Stomach (tissue), 9 donors: ENCODE measurements around the gene SRPRB. TPM values are rescaled to one million over a fixed set of nuclear protein-coding genes. Genes with fewer than 3 reads are reported as not detected.

Experiments
- DNase-seq, 2 donors: peaks; one replicate each; pipeline versions ENCODE4 v3.0.0 to v3.0.0-alpha.2; 2013 to 2019
- H3K27ac ChIP-seq, 5 donors: fragments of 200-600 bp in 4 of 5; sonication (generic) in 4 of 5; one replicate each; pipeline ENCODE4 v1.5.1; 2013 to 2019; ENCODE audit warnings: mild to moderate bottlenecking in 1 of 5, moderate library complexity in 1 of 5
- H3K27me3 ChIP-seq, 3 donors: fragments of 200-600 bp; sonication (generic); one replicate each; pipeline ENCODE4 v1.5.1; 2017 to 2019; ENCODE audit warnings: mixed run types in 1 of 3
- H3K36me3 ChIP-seq, 4 donors: fragments of 200-600 bp; sonication (generic); 1 replicate in 3 of 4; 2 replicates in 1 of 4; pipeline ENCODE4 v1.5.1; 2016 to 2019
- H3K4me1 ChIP-seq, 4 donors: fragments of 200-600 bp; sonication (generic); one replicate each; pipeline ENCODE4 v1.5.1; 2016 to 2019
- H3K4me3 ChIP-seq, 4 donors: fragments of 200-600 bp; sonication (generic) in 3 of 4; one replicate each; pipeline ENCODE4 v1.5.1; 2016 to 2019; ENCODE audit warnings: mild to moderate bottlenecking in 1 of 4
- H3K9me3 ChIP-seq, 4 donors: fragments of 200-600 bp; sonication (generic); one replicate each; pipeline ENCODE4 v1.5.1; 2016 to 2019
- EP300 ChIP-seq: sonication (generic); formaldehyde crosslinking; IDR thresholded peaks from one replicate; pipeline ENCODE4 v1.6.1; 2017; ENCODE audit warnings: antibody characterized with exemption
- POLR2A ChIP-seq, 4 donors: fragments of 450-650 bp; IDR thresholded peaks; one replicate each; pipeline ENCODE4 v1.6.1; 2016; ENCODE audit warnings: antibody characterized with exemption in 4 of 4, control low read depth in 2 of 4, mild to moderate bottlenecking in 1 of 4, moderate library complexity in 1 of 4
- POLR2AphosphoS5 ChIP-seq, 3 donors: sonication (generic); formaldehyde crosslinking; IDR thresholded peaks; one replicate each; pipeline ENCODE4 v1.6.1; 2016; ENCODE audit warnings: antibody characterized with exemption in 3 of 3
- WGBS, 5 donors: extraction: QIAGEN DNeasy Blood & Tissue Kit in 3 of 5; methylation state at CpG; one replicate each; pipeline versions ENCODE4 v1.1.5 to v1.1.7; 2013 to 2018; 5-methylcytosine and 5-hydroxymethylcytosine counted together
- intact Hi-C: fragments of 100-400 bp; cut with DNase I; formaldehyde crosslinking; loops from one replicate; pipeline ENCODE4 v1.15.1; 2023; ENCODE audit warnings: low total_unique reads
- polyA plus RNA-seq, 3 donors: library from polyadenylated mRNA; stranded (reverse); fragments of 200-250 nt; gene quantifications; one replicate each; pipeline ENCODE4 v1.2.3, GENCODE V29; 2013
- total RNA-seq, 5 donors: library from RNA; depleted of rRNA; stranded (reverse); fragments of >200 nt; gene quantifications; one replicate each; pipeline versions ENCODE4 v1.1.0 to v1.2.3, GENCODE V29; 2014 to 2016
- TF ChIP-seq, protein P1 (sequence below), 7 experiments: fragments of 450-650 bp in 4 of 7; fragments of 200-600 bp in 3 of 7; sonication (generic) in 3 of 7; IDR thresholded peaks; one replicate each; pipeline ENCODE4 v1.5.1; 2016 to 2019; ENCODE audit warnings: antibody characterized with exemption in 7 of 7, control low read depth in 2 of 7, mild to moderate bottlenecking in 1 of 7
- donor health status: healthy with polysubstance abuse.
- donor health status: Bipolar disorder and iron deficiency.
- donor health status: healthy.

Gene SRPRB
- total and polyA plus RNA-seq, 8 donors = 5.3 to 54.9 (median 18.2) TPM

DNA sequence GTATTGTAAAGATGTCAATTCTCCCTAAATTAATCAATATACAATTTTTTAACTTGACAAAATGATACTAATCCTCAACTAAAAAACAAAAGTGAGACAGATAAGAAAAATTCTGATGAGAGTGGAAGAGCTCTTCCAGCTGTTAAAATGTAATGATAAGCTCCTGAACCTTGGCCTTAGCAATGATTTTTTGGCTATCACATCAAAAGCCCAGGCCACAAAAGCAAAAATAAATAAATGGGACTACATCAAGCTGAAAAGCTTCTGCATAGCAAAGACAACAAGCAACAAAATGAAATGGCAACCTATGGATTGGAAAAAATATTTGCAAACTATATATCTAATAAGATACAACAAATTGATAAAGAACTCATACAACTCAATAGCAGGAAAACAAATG, 24.0 kb upstream of the SRPRB start:
- Histone ChIP-seq H3K4me1 (no peaks in the 10 kb centered on the region), H3K27me3 (peaks cover 0 to 6% (median 4%) of the 10 kb centered on the region in 3 donors), H3K9me3 (peaks cover 0 to 4% (median 0%) of the 10 kb centered on the region in 4 donors), H3K36me3 (no peaks in the 10 kb centered on the region), H3K4me3 (no peak overlapping the region), H3K27ac (no peak overlapping the region)
- intact Hi-C loops = no loop called here
- TF ChIP-seq POLR2A (IDR thresholded peaks at IDR 0.05) (no peak), POLR2AphosphoS5 (IDR thresholded peaks at IDR 0.05) (no peak), EP300 (no peak)
- TF ChIP-seq, protein P1, sequence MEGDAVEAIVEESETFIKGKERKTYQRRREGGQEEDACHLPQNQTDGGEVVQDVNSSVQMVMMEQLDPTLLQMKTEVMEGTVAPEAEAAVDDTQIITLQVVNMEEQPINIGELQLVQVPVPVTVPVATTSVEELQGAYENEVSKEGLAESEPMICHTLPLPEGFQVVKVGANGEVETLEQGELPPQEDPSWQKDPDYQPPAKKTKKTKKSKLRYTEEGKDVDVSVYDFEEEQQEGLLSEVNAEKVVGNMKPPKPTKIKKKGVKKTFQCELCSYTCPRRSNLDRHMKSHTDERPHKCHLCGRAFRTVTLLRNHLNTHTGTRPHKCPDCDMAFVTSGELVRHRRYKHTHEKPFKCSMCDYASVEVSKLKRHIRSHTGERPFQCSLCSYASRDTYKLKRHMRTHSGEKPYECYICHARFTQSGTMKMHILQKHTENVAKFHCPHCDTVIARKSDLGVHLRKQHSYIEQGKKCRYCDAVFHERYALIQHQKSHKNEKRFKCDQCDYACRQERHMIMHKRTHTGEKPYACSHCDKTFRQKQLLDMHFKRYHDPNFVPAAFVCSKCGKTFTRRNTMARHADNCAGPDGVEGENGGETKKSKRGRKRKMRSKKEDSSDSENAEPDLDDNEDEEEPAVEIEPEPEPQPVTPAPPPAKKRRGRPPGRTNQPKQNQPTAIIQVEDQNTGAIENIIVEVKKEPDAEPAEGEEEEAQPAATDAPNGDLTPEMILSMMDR (IDR thresholded peaks at IDR 0.05) = no peak
- DNase-seq = no peak

DNA sequence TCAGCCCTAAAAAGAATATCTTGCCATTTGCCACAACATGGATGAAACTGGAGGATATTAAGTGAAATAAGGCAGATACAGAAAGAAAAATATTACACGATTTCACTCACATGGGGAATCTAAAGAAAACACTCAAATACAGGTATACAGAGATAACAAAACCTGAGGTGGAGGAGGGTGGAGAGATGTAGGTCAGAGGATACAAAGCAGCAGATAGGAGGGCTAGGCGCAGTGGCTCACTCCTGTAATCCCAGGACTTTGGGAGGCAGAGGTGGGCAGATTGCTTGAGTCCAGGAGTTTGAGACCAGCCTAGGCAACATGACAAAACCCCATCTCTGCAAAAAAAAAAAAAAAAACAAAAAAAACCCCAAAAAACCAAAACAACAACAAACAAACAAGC, 23.2 kb upstream of the SRPRB start:
- Histone ChIP-seq H3K4me3 (no peak overlapping the region), H3K36me3 (no peaks in the 10 kb centered on the region), H3K27ac (no peak overlapping the region), H3K27me3 (peaks cover 0 to 6% (median 4%) of the 10 kb centered on the region in 3 donors), H3K4me1 (no peaks in the 10 kb centered on the region), H3K9me3 (peaks cover 0 to 4% (median 0%) of the 10 kb centered on the region in 4 donors)
- TF ChIP-seq POLR2A (IDR thresholded peaks at IDR 0.05) (no peak), EP300 (no peak), POLR2AphosphoS5 (IDR thresholded peaks at IDR 0.05) (no peak)
- TF ChIP-seq, protein P1 (IDR thresholded peaks at IDR 0.05) = no peak
- intact Hi-C loops = no loop called here
- 56 to 79% (median 67%) methylated on average over 2 of the region's 2 CpGs for WGBS, 5 donors
- no peak for DNase-seq

DNA sequence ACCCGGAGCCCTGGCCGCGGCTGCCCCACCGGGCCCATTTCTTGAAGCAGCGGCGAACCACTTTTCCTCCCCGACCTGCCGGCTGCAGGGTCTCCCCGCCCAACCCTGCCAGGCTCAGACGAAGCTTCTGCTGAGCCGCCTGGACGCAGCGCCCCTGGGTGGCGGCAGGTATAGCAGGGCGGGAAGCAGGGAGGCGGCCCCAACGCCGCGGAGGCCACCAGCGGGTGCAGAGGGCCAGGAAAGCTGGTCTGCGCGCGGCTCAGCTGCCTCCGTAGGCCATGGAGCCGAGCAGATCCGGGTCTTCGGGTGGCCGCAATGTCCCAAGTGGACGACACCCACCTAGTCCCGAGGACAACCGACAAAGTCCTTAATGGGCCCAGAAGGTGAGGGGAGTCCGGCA, 21.9 kb upstream of the SRPRB start:
- Histone ChIP-seq H3K36me3 (no peaks in the 10 kb centered on the region), H3K9me3 (peaks cover 0 to 4% (median 0%) of the 10 kb centered on the region in 4 donors), H3K27me3 (peaks cover 0 to 6% (median 4%) of the 10 kb centered on the region in 3 donors), H3K4me3 (no peak overlapping the region), H3K4me1 (no peaks in the 10 kb centered on the region), H3K27ac (no peak overlapping the region)
- no peak for TF ChIP-seq POLR2AphosphoS5 (IDR thresholded peaks at IDR 0.05)
- no peak for TF ChIP-seq POLR2A (IDR thresholded peaks at IDR 0.05)
- TF ChIP-seq EP300 = no peak
- TF ChIP-seq, protein P1 (IDR thresholded peaks at IDR 0.05) = no peak
- WGBS, 5 donors = 28 to 74% (median 47%) methylated on average over 31 to 32 of the region's 32 CpGs
- intact Hi-C loops = no loop called here
- DNase-seq = no peak

DNA sequence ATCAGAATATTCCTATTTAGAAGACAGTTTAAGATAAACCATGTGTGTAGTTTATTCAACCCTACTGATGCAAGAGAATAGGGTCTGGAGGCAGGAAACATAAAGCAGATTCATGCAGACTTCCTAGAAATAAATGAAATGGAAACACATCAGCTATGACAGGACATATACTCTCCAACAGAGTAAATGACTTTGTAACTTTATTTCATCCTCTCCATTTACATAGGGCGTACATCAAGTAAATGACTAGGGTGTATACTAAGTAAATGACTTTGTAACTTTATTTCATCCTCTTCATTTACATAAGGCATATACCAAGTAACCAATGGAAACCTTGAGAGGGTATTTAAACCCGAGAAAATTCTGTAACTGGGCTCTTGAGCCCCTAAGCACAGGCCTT, 17.6 kb upstream of the SRPRB start:
- Histone ChIP-seq H3K4me1 (no peaks in the 10 kb centered on the region), H3K9me3 (peaks cover 0 to 17% (median 8%) of the 10 kb centered on the region in 4 donors), H3K4me3 (no peak overlapping the region), H3K27ac (no peak overlapping the region), H3K27me3 (peaks cover 0 to 6% (median 4%) of the 10 kb centered on the region in 3 donors), H3K36me3 (no peaks in the 10 kb centered on the region)
- intact Hi-C loops = no loop called here
- 69 to 77% (median 72%) methylated on average over 2 of the region's 2 CpGs for WGBS, 5 donors
- DNase-seq = no peak
- no peak for TF ChIP-seq POLR2AphosphoS5 (IDR thresholded peaks at IDR 0.05)
- TF ChIP-seq, protein P1 (IDR thresholded peaks at IDR 0.05) = no peak
